SK-N-SH treated with all-trans-retinoic acid at 6 μM for 48 hours (cell line): Measurements from ENCODE around the gene UBA7.

Source experiments
- CREB5 ChIP-seq: fragments of 250-450 bp; sonication (Bioruptor Pico); IDR thresholded peaks from 2 replicates; pipeline ENCODE4 v1.5.1; 2020; ENCODE audit warnings: low read depth, mild to moderate bottlenecking, moderate library complexity
- GLIS3 ChIP-seq: fragments of 250-450 bp; sonication (Bioruptor Pico); IDR thresholded peaks from 2 replicates; pipeline ENCODE4 v1.5.0; 2020; ENCODE audit warnings: mild to moderate bottlenecking, moderate library complexity
- PATZ1 ChIP-seq: fragments of 250-450 bp; sonication (Bioruptor Pico); IDR thresholded peaks from 2 replicates; pipeline ENCODE4 v1.8.0; 2020; ENCODE audit warnings: mild to moderate bottlenecking, moderate library complexity, borderline replicate concordance
- POU6F1 ChIP-seq: fragments of 250-450 bp; sonication (Bioruptor Pico); IDR thresholded peaks from 2 replicates; pipeline ENCODE4 v1.8.0; 2021; ENCODE audit warnings: low read depth, mild to moderate bottlenecking, moderate library complexity, borderline replicate concordance
- ZFP3 ChIP-seq: fragments of 250-450 bp; sonication (Bioruptor Pico); IDR thresholded peaks from 2 replicates; pipeline ENCODE4 v1.5.0; 2020; ENCODE audit warnings: mild to moderate bottlenecking, moderate library complexity
- ZNF565 ChIP-seq: fragments of 450-650 bp; formaldehyde crosslinking; conservative IDR thresholded peaks from 2 replicates; pipeline ENCODE4 v1.5.0; 2020; ENCODE audit warnings: low read depth, mild to moderate bottlenecking, moderate library complexity

- TF ChIP-seq ZNF565 (CRISPR knock-in tag) (no peak), POU6F1 (CRISPR knock-in tag) (no peak), CREB5 (CRISPR knock-in tag) (no peak), GLIS3 (CRISPR knock-in tag) (no peak), ZFP3 (CRISPR knock-in tag) (no peak), PATZ1 (CRISPR knock-in tag) (no peak)
Observed at GRCh38 chr3:49845694-49846093, 31.9 kb upstream of the UBA7 start.
